Esophagus squamous epithelium (tissue), 4 donors: ENCODE results near the gene ASCC2.

Experiments
- POLR2A ChIP-seq, 4 donors: fragments of 450-650 bp; IDR thresholded peaks; one replicate each; pipeline ENCODE4 v1.6.1; 2017; ENCODE audit warnings: antibody characterized with exemption in 4 of 4, mild to moderate bottlenecking in 4 of 4, moderate library complexity in 3 of 4
- TF ChIP-seq, protein P1 (sequence below), 6 experiments: fragments of 450-650 bp in 4 of 6; fragments of 200-600 bp in 2 of 6; sonication (generic) in 2 of 6; IDR thresholded peaks; one replicate each; pipeline ENCODE4 v1.5.1; 2016 to 2019; ENCODE audit warnings: antibody characterized with exemption in 6 of 6, mild to moderate bottlenecking in 4 of 6, moderate library complexity in 4 of 6

GRCh38 chr22:29885610-29886009, 47.5 kb upstream of the ASCC2 start:
- TF ChIP-seq, protein P1, sequence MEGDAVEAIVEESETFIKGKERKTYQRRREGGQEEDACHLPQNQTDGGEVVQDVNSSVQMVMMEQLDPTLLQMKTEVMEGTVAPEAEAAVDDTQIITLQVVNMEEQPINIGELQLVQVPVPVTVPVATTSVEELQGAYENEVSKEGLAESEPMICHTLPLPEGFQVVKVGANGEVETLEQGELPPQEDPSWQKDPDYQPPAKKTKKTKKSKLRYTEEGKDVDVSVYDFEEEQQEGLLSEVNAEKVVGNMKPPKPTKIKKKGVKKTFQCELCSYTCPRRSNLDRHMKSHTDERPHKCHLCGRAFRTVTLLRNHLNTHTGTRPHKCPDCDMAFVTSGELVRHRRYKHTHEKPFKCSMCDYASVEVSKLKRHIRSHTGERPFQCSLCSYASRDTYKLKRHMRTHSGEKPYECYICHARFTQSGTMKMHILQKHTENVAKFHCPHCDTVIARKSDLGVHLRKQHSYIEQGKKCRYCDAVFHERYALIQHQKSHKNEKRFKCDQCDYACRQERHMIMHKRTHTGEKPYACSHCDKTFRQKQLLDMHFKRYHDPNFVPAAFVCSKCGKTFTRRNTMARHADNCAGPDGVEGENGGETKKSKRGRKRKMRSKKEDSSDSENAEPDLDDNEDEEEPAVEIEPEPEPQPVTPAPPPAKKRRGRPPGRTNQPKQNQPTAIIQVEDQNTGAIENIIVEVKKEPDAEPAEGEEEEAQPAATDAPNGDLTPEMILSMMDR (IDR thresholded peaks at IDR 0.05): no peak
- TF ChIP-seq POLR2A (IDR thresholded peaks at IDR 0.05): no peak
